NCI-H146 (cell line): ENCODE results near the gene GBA2.

Experiments
- DNase-seq: peaks from one replicate; lab custom pipeline; 2025; lab: John Stamatoyannopoulos, UW

Gene GBA2

GRCh38 chr9:35763803-35764202, 14.8 kb upstream of the GBA2 start:
- no peak for DNase-seq

- DNase-seq = no peak
Observed at GRCh38 chr9:35763181-35763580, 14.2 kb upstream of the GBA2 start.

GRCh38 chr9:35760651-35761050, 11.6 kb upstream of the GBA2 start:
- DNase-seq = peak; percentile 71

GRCh38 chr9:35759795-35760194, 10.8 kb upstream of the GBA2 start:
- no peak for DNase-seq

GRCh38 chr9:35758475-35759050, 9.5 kb upstream of the GBA2 start:
- no peak for DNase-seq

GRCh38 chr9:35757892-35758275, 8.9 kb upstream of the GBA2 start:
- no peak for DNase-seq

GRCh38 chr9:35757226-35757891, 8.3 kb upstream of the GBA2 start:
- DNase-seq = peak; percentile 80

- DNase-seq = peak; percentile 83
Observed at GRCh38 chr9:35756275-35757225, 7.5 kb upstream of the GBA2 start.

GRCh38 chr9:35755071-35755470, 6.0 kb upstream of the GBA2 start:
- no peak for DNase-seq

GRCh38 chr9:35754264-35754663, 5.2 kb upstream of the GBA2 start, which contains the start of gene MSMP:
Gene MSMP (minus strand): TSS chr9:35754276. CDS start chr9:35754129, 147 bp downstream.
- DNase-seq = no peak

- no peak for DNase-seq
Observed at GRCh38 chr9:35753466-35753865, 4.4 kb upstream of the GBA2 start.

GRCh38 chr9:35750256-35750531, 1.2 kb upstream of the GBA2 start:
- no peak for DNase-seq

GRCh38 chr9:35749515-35750255, 657 bp upstream of the GBA2 start:
- DNase-seq = peak; percentile 59

- peak; percentile 22 for DNase-seq
Observed at GRCh38 chr9:35748242-35748857, 678 bp downstream of the GBA2 start.

GRCh38 chr9:35746583-35746982, 2.4 kb downstream of the GBA2 start:
- no peak for DNase-seq

- no peak for DNase-seq
Observed at GRCh38 chr9:35745569-35745968, 3.5 kb downstream of the GBA2 start.

GRCh38 chr9:35743880-35744518, 5.0 kb downstream of the GBA2 start:
- DNase-seq = no peak

GRCh38 chr9:35743452-35743851, 5.6 kb downstream of the GBA2 start:
- DNase-seq = no peak

- DNase-seq = no peak
Observed at GRCh38 chr9:35741740-35742139, 7.3 kb downstream of the GBA2 start.

- no peak for DNase-seq
Observed at GRCh38 chr9:35740243-35740642, 8.8 kb downstream of the GBA2 start.

GRCh38 chr9:35738924-35739323, 10.1 kb downstream of the GBA2 start:
- DNase-seq = no peak
